HG03565 (cell line): Measurements from ENCODE around the gene MAX.

Source experiments
- ATAC-seq: cut with Tn5 transposase; IDR thresholded peaks from one replicate; pipeline ENCODE4 v1.9.1; 2021; ENCODE audit warnings: mild to moderate bottlenecking, moderate library complexity; ENCODE audit not compliant: unreplicated experiment

Gene MAX

GRCh38 chr14:65074449-65075150 is 27.7 kb downstream of the MAX start:
- ATAC-seq: no peak

GRCh38 chr14:65073605-65074201 is 28.6 kb downstream of the MAX start:
- no peak for ATAC-seq

- ATAC-seq: no peak
Observed at GRCh38 chr14:65072937-65073336, 29.4 kb downstream of the MAX start.

- no peak for ATAC-seq
Observed at GRCh38 chr14:65072256-65072655, 30.1 kb downstream of the MAX start.

GRCh38 chr14:65071544-65071943 is 30.8 kb downstream of the MAX start:
- no peak for ATAC-seq

GRCh38 chr14:65070471-65070976 is 31.8 kb downstream of the MAX start:
- no peak for ATAC-seq

- no peak for ATAC-seq
Observed at GRCh38 chr14:65069874-65070413, 32.4 kb downstream of the MAX start.

- no peak for ATAC-seq
Observed at GRCh38 chr14:65065719-65066118, 36.6 kb downstream of the MAX start.

- no peak for ATAC-seq
Observed at GRCh38 chr14:65062096-65063075, 39.9 kb downstream of the MAX start.

- no peak for ATAC-seq
Observed at GRCh38 chr14:65057695-65058094, 44.6 kb downstream of the MAX start.

GRCh38 chr14:65054471-65055085 is 47.7 kb downstream of the MAX start:
- no peak for ATAC-seq

GRCh38 chr14:65053466-65053865 is 48.9 kb downstream of the MAX start:
- no peak for ATAC-seq

GRCh38 chr14:65052832-65053231 is 49.5 kb downstream of the MAX start:
- ATAC-seq: no peak

- ATAC-seq: no peak
Observed at GRCh38 chr14:65045709-65046108, 56.6 kb downstream of the MAX start.

- no peak for ATAC-seq
Observed at GRCh38 chr14:65045006-65045405, 57.3 kb downstream of the MAX start.

GRCh38 chr14:65044596-65044959 is 57.7 kb downstream of the MAX start:
- ATAC-seq: no peak

GRCh38 chr14:65043893-65044595 is 58.3 kb downstream of the MAX start:
- ATAC-seq: no peak

- no peak for ATAC-seq
Observed at GRCh38 chr14:65042731-65043372, 59.5 kb downstream of the MAX start.

GRCh38 chr14:65042296-65042695 is 60.0 kb downstream of the MAX start:
- no peak for ATAC-seq
